Measurements from ENCODE around the gene RIIAD1.

- TF ChIP-seq CTCF (IDR thresholded peaks at IDR 0.05) (no peak), POLR2A (IDR thresholded peaks at IDR 0.05) (no peak)
These were observed 16.2 kb downstream of the RIIAD1 start for GRCh38 chr1:151737479-151737878.

All from adrenal gland (tissue), 5 donors.